ENCODE results near the gene SLC22A31. TPM values are rescaled to one million over a fixed set of nuclear protein-coding genes. Genes with fewer than 3 reads are reported as not detected.

The SLC22A31 gene
- total RNA-seq, 1 experiment from 2014 or later: 4.5 TPM

DNA sequence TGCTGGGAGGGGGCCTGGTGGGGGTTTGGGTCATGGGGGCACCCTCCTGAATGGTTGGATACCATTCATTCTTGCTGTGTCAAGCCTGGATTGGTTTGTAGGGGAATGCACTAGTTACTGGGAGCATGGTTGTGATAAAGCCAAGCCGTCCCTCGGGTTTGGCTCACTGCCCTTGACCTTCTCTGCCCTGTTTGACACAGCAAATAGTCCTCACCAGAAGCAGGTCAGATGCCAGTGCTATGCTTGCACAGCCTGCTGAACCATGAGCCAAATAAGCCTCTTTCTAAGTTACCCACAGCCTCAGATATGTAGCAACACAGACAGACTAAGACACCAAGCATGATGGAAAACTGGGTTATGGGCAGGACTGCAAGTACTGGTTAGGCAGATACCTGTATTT lies 31.8 kb upstream of the SLC22A31 start:
- POLR2A ChIA-PET: no interaction called here

DNA sequence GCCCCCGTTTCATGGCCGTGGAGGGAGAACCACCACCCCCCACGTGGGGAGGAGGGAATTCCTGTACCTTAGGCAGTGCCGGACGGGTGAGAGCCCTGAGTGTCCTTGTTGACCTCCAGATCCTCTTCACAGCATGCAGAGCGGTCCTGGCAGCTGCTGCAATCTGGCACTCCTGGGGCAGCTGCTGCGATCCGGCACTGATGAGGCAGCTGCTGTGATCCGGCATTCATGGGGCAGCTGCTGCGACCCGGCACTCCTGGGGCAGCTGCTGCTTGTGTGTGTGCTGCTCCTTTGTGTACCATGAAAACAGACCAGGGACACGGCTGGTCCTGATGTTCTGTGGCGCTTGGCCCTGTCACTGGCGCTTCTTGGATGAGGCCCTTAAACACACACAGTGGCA lies 29.9 kb upstream of the SLC22A31 start:
- BruUV-seq (replicated peaks): no TSS peak

More for the DNA sequence above, 31.8 kb upstream of the SLC22A31 start:
- TF ChIP-seq, protein P1, sequence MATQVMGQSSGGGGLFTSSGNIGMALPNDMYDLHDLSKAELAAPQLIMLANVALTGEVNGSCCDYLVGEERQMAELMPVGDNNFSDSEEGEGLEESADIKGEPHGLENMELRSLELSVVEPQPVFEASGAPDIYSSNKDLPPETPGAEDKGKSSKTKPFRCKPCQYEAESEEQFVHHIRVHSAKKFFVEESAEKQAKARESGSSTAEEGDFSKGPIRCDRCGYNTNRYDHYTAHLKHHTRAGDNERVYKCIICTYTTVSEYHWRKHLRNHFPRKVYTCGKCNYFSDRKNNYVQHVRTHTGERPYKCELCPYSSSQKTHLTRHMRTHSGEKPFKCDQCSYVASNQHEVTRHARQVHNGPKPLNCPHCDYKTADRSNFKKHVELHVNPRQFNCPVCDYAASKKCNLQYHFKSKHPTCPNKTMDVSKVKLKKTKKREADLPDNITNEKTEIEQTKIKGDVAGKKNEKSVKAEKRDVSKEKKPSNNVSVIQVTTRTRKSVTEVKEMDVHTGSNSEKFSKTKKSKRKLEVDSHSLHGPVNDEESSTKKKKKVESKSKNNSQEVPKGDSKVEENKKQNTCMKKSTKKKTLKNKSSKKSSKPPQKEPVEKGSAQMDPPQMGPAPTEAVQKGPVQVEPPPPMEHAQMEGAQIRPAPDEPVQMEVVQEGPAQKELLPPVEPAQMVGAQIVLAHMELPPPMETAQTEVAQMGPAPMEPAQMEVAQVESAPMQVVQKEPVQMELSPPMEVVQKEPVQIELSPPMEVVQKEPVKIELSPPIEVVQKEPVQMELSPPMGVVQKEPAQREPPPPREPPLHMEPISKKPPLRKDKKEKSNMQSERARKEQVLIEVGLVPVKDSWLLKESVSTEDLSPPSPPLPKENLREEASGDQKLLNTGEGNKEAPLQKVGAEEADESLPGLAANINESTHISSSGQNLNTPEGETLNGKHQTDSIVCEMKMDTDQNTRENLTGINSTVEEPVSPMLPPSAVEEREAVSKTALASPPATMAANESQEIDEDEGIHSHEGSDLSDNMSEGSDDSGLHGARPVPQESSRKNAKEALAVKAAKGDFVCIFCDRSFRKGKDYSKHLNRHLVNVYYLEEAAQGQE (IDR thresholded peaks at IDR 0.05; ENCODE audit: insufficient read depth in 1 of 2, low read depth in 2 of 2, low read length in 1 of 2): no peak
- TF ChIP-seq POLR2AphosphoS5 (IDR thresholded peaks at IDR 0.05; ENCODE audit: low read depth, low read length) (no peak), SIN3A (IDR thresholded peaks at IDR 0.05; ENCODE audit: borderline replicate concordance, insufficient read depth, low read depth, low read length) (no peak), TCF7L2 (IDR thresholded peaks at IDR 0.05; ENCODE audit: low read depth, low read length) (no peak)
- TF ChIP-seq, protein P2, sequence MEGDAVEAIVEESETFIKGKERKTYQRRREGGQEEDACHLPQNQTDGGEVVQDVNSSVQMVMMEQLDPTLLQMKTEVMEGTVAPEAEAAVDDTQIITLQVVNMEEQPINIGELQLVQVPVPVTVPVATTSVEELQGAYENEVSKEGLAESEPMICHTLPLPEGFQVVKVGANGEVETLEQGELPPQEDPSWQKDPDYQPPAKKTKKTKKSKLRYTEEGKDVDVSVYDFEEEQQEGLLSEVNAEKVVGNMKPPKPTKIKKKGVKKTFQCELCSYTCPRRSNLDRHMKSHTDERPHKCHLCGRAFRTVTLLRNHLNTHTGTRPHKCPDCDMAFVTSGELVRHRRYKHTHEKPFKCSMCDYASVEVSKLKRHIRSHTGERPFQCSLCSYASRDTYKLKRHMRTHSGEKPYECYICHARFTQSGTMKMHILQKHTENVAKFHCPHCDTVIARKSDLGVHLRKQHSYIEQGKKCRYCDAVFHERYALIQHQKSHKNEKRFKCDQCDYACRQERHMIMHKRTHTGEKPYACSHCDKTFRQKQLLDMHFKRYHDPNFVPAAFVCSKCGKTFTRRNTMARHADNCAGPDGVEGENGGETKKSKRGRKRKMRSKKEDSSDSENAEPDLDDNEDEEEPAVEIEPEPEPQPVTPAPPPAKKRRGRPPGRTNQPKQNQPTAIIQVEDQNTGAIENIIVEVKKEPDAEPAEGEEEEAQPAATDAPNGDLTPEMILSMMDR (IDR thresholded peaks at IDR 0.05): no peak
- no peak for DNase-seq (ENCODE audit: low read depth, low spot score)
- no peak overlapping the region for H3K27ac ChIP-seq (ENCODE audit: low read length)
- H3K27me3 ChIP-seq (ENCODE audit: control insufficient read depth, insufficient read depth, low read length): no peaks in the 10 kb centered on the region
- in situ Hi-C loops (cut with HindIII; ENCODE audit: low pct_unique_long_range_greater_than_20kb, low sequenced_read_pairs): no loop called here
- H3K4me3 ChIP-seq (ENCODE audit: low read depth in 2 of 2, low read length in 2 of 2): no peak overlapping the region
- no peak for ATAC-seq
- no TSS peak for BruUV-seq (replicated peaks)
- intact Hi-C loops (cut with micrococcal nuclease; ENCODE audit: unreplicated experiment): no loop called here
- CTCF ChIA-PET: no interaction called here
- H3K36me3 ChIP-seq (ENCODE audit: control insufficient read depth, insufficient read depth, low read length): peaks cover 6% of the 10 kb centered on the region; the same call in 1 of the 2 replicates
- H3K4me1 ChIP-seq (ENCODE audit: control insufficient read depth, insufficient read depth, low read length): no peaks in the 10 kb centered on the region
- H3K9me3 ChIP-seq (ENCODE audit: control insufficient read depth, insufficient read depth, low read depth, low read length): peaks cover 31% of the 10 kb centered on the region; the same call in 1 of the 2 replicates

More for the DNA sequence above, 29.9 kb upstream of the SLC22A31 start:
- ChIA-PET POLR2A (no interaction called here), CTCF (no interaction called here)
- Histone ChIP-seq H3K27me3 (ENCODE audit: control insufficient read depth, insufficient read depth, low read length) (no peaks in the 10 kb centered on the region), H3K9me3 (ENCODE audit: control insufficient read depth, insufficient read depth, low read depth, low read length) (peaks cover 43% of the 10 kb centered on the region; the same call in 1 of the 2 replicates), H3K4me1 (ENCODE audit: control insufficient read depth, insufficient read depth, low read length) (no peaks in the 10 kb centered on the region), H3K27ac (ENCODE audit: low read length) (no peak overlapping the region), H3K4me3 (ENCODE audit: low read depth in 2 of 2, low read length in 2 of 2) (no peak overlapping the region), H3K36me3 (ENCODE audit: control insufficient read depth, insufficient read depth, low read length) (peaks cover 14% of the 10 kb centered on the region)
- ATAC-seq (no peak), DNase-seq (ENCODE audit: low read depth, low spot score) (no peak)
- in situ Hi-C loops (cut with HindIII; ENCODE audit: low pct_unique_long_range_greater_than_20kb, low sequenced_read_pairs) (no loop called here), intact Hi-C loops (cut with micrococcal nuclease; ENCODE audit: unreplicated experiment) (no loop called here)
- TF ChIP-seq SIN3A (IDR thresholded peaks at IDR 0.05; ENCODE audit: borderline replicate concordance, insufficient read depth, low read depth, low read length) (no peak), TCF7L2 (IDR thresholded peaks at IDR 0.05; ENCODE audit: low read depth, low read length) (no peak), POLR2AphosphoS5 (IDR thresholded peaks at IDR 0.05; ENCODE audit: low read depth, low read length) (no peak)
- TF ChIP-seq, protein P1 (IDR thresholded peaks at IDR 0.05; ENCODE audit: insufficient read depth in 1 of 2, low read depth in 2 of 2, low read length in 1 of 2): no peak
- TF ChIP-seq, protein P2 (IDR thresholded peaks at IDR 0.05): no peak
